CD4-positive, alpha-beta T cell treated with Interferon alpha-2 for 1 hour (primary cell): ENCODE data around the gene TMEM183A.

Experiments
- DNase-seq, 2 donors: peaks; one replicate each; pipeline ENCODE4 v3.0.0-alpha.2; 2020 to 2022

TMEM183A gene

GRCh38 chr1:203073469-203073868 is 66.3 kb downstream of the TMEM183A start:
- no peak for DNase-seq
